Endothelial cell of umbilical vein (primary cell): ENCODE data around the gene SMARCC2.

Experiments
- CTCF ChIP-seq, 2 donors: IDR thresholded peaks; 1 replicate in 1 of 2; 2 replicates in 1 of 2; pipeline ENCODE4 v1.5.1; 2011; ENCODE audit warnings: low read length in 2 of 2, mild to moderate bottlenecking in 2 of 2, moderate library complexity in 2 of 2, control low read depth in 1 of 2, inconsistent platforms in 1 of 2, low read depth in 1 of 2; ENCODE audit not compliant: insufficient read depth in 1 of 2; ENCODE audit errors: extremely low read depth in 1 of 2
- EZH2 ChIP-seq: IDR thresholded peaks from 2 replicates; pipeline ENCODE4 v1.6.1; 2012; ENCODE audit warnings: borderline replicate concordance, low read depth, mild to moderate bottlenecking, moderate library complexity, low read length, inconsistent platforms; ENCODE audit not compliant: severe bottlenecking
- FOS ChIP-seq: IDR thresholded peaks from 2 replicates; pipeline ENCODE4 v1.6.1; 2011; ENCODE audit warnings: mild to moderate bottlenecking, low read length, moderate library complexity, borderline replicate concordance; ENCODE audit not compliant: insufficient read depth
- JUN ChIP-seq: IDR thresholded peaks from 2 replicates; pipeline ENCODE4 v1.6.1; 2011; ENCODE audit warnings: borderline replicate concordance, low read depth; ENCODE audit not compliant: insufficient read length, insufficient read depth
- MAX ChIP-seq: IDR thresholded peaks from 2 replicates; pipeline ENCODE4 v1.6.1; 2011; ENCODE audit not compliant: insufficient read depth, insufficient read length
- POLR2A ChIP-seq: IDR thresholded peaks from 2 replicates; pipeline ENCODE4 v1.6.1; 2012; ENCODE audit warnings: low read depth, mild to moderate bottlenecking, control low read depth, low read length
- POLR2AphosphoS5 ChIP-seq: IDR thresholded peaks from 2 replicates; pipeline ENCODE4 v1.6.1; 2012; ENCODE audit warnings: low read depth, mild to moderate bottlenecking, control low read depth, low read length, moderate library complexity; ENCODE audit not compliant: insufficient read depth

GRCh38 chr12:56161690-56162351 lies 27.5 kb downstream of the SMARCC2 start:
- TF ChIP-seq CTCF (IDR thresholded peaks at IDR 0.05; ENCODE audit: extremely low read depth in 1 of 2, insufficient read depth in 1 of 2, low read depth in 1 of 2, low read length in 2 of 2) (no peak), FOS (no peak), POLR2A (no peak), POLR2AphosphoS5 (no peak), JUN (no peak), MAX (no peak), EZH2 (no peak)
